SK-N-MC (cell line): ENCODE results near the gene SNRPE.
A peak's percentile ranks its signal among the peaks of the same experiment; 100 is the strongest.

Experiments
- DNase-seq: peaks from one replicate; pipeline ENCODE4 v3.0.0-alpha.2; 2011; ENCODE audit warnings: low read depth, low spot score
- H3K27ac ChIP-seq: fragments of 200-600 bp; sonication (generic); 2 replicates; pipeline ENCODE4 v1.5.1; 2016; ENCODE audit warnings: mixed run types
- H3K36me3 ChIP-seq: fragments of 200-600 bp; sonication (generic); 2 replicates; pipeline ENCODE4 v1.6.1; 2017; ENCODE audit warnings: antibody characterized with exemption, low read length, mixed read lengths; ENCODE audit not compliant: insufficient read depth
- H3K4me3 ChIP-seq: fragments of 200-600 bp; sonication (generic); 2 replicates; pipeline ENCODE4 v1.5.1; 2016
- H3K9ac ChIP-seq: fragments of 200-600 bp; sonication (generic); 2 replicates; pipeline ENCODE4 v1.8.0; 2017; ENCODE audit warnings: mixed run types, mixed read lengths; ENCODE audit not compliant: insufficient read length
- H3K9me3 ChIP-seq: fragments of 200-600 bp; sonication (generic); 2 replicates; pipeline ENCODE4 v1.6.1; 2017; ENCODE audit warnings: low read depth, mild to moderate bottlenecking, antibody characterized with exemption, low read length, moderate library complexity, mixed read lengths
- EZH2 ChIP-seq: fragments of 200-600 bp; sonication (generic); IDR thresholded peaks from one replicate; pipeline ENCODE4 v1.6.1; 2017; ENCODE audit warnings: antibody characterized with exemption
- FOXP2 ChIP-seq: optimal IDR thresholded peaks from 2 replicates; pipeline ENCODE3; 2011; ENCODE audit warnings: mild to moderate bottlenecking, moderate library complexity; ENCODE audit not compliant: insufficient read depth; ENCODE audit errors: extremely low read length, control extremely low read depth
- POLR2AphosphoS5 ChIP-seq: IDR thresholded peaks from 2 replicates; pipeline ENCODE4 v1.6.1; 2012; ENCODE audit warnings: mild to moderate bottlenecking, low read depth, low read length, borderline replicate concordance

Gene SNRPE

GRCh38 chr1:203870245-203870644, 8.8 kb downstream of the SNRPE start:
- TF ChIP-seq FOXP2: no peak
- TF ChIP-seq EZH2: no peak
- no peak for TF ChIP-seq POLR2AphosphoS5
- H3K9me3 ChIP-seq: no peaks in the 10 kb centered on the region
- H3K9ac ChIP-seq: no peak overlapping the region
- H3K4me3 ChIP-seq: no peak overlapping the region
- no peak for DNase-seq
- H3K27ac ChIP-seq: no peak overlapping the region
- H3K36me3 ChIP-seq: peaks cover 72% of the 10 kb centered on the region

- Histone ChIP-seq H3K36me3 (peaks cover 62% of the 10 kb centered on the region), H3K9ac (no peak overlapping the region), H3K27ac (no peak overlapping the region), H3K9me3 (no peaks in the 10 kb centered on the region), H3K4me3 (no peak overlapping the region)
- no peak for TF ChIP-seq FOXP2
- peak; percentile 19 for TF ChIP-seq POLR2AphosphoS5
- DNase-seq: no peak
These were observed 9.9 kb downstream of the SNRPE start for GRCh38 chr1:203871114-203871880.

GRCh38 chr1:203873094-203873493, 11.7 kb downstream of the SNRPE start:
- no peaks in the 10 kb centered on the region for H3K9me3 ChIP-seq
- H3K27ac ChIP-seq: no peak overlapping the region
- no peak for DNase-seq
- H3K9ac ChIP-seq: no peak overlapping the region
- H3K36me3 ChIP-seq: peaks cover 54% of the 10 kb centered on the region
- H3K4me3 ChIP-seq: no peak overlapping the region
- TF ChIP-seq FOXP2 (no peak), EZH2 (no peak), POLR2AphosphoS5 (no peak; the same call in 1 of the 2 replicates)

GRCh38 chr1:203878422-203878821, 17.0 kb downstream of the SNRPE start:
- Histone ChIP-seq H3K36me3 (peaks cover 18% of the 10 kb centered on the region), H3K4me3 (no peak overlapping the region), H3K27ac (no peak overlapping the region), H3K9me3 (no peaks in the 10 kb centered on the region), H3K9ac (no peak overlapping the region)
- no peak for DNase-seq
- TF ChIP-seq EZH2: no peak
- TF ChIP-seq POLR2AphosphoS5: no peak
- TF ChIP-seq FOXP2: no peak

GRCh38 chr1:203880606-203881005, 19.2 kb downstream of the SNRPE start:
- no peaks in the 10 kb centered on the region for H3K9me3 ChIP-seq
- no peak overlapping the region for H3K27ac ChIP-seq
- peaks cover 17% of the 10 kb centered on the region for H3K36me3 ChIP-seq
- TF ChIP-seq FOXP2: no peak
- TF ChIP-seq EZH2: no peak
- no peak for TF ChIP-seq POLR2AphosphoS5
- no peak overlapping the region for H3K4me3 ChIP-seq
- H3K9ac ChIP-seq: no peak overlapping the region
- no peak for DNase-seq

- H3K27ac ChIP-seq: peak overlapping the region; percentile 74; the same call in 1 of the 2 replicates
- H3K9me3 ChIP-seq: no peaks in the 10 kb centered on the region
- no peak for DNase-seq
- no peak for TF ChIP-seq EZH2
- no peak for TF ChIP-seq FOXP2
- TF ChIP-seq POLR2AphosphoS5: no peak
- H3K4me3 ChIP-seq: no peak overlapping the region
- no peak overlapping the region for H3K9ac ChIP-seq
- no peaks in the 10 kb centered on the region; the same call in 1 of the 2 replicates for H3K36me3 ChIP-seq
These were observed 27.4 kb downstream of the SNRPE start for GRCh38 chr1:203888807-203889251.

DNA sequence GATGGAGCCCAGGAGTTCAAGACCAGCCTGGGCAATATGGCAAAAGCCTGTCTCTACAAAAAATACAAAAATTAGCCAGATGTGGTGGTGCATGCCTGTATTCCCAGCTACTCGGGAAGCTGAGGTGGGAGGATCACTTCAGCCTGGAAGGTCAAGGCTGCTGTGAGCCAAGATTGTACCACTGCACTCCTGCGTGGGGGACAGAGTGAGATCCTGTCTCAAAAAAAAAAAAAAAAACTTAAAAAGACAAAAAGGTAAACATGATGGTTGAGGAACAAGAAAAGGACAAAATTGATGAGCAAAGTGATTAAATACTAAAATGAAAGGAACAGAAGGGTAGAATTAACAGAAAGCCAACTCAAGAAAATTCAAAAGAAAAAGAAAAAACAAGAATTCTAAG, 30.6 kb downstream of the SNRPE start:
- H3K9ac ChIP-seq: no peak overlapping the region
- H3K4me3 ChIP-seq: no peak overlapping the region
- H3K36me3 ChIP-seq: no peaks in the 10 kb centered on the region; the same call in 1 of the 2 replicates
- DNase-seq: no peak
- H3K27ac ChIP-seq: no peak overlapping the region
- H3K9me3 ChIP-seq: no peaks in the 10 kb centered on the region; the same call in 1 of the 2 replicates
- no peak for TF ChIP-seq FOXP2
- no peak for TF ChIP-seq EZH2
- no peak for TF ChIP-seq POLR2AphosphoS5

- Histone ChIP-seq H3K36me3 (no peaks in the 10 kb centered on the region), H3K27ac (no peak overlapping the region), H3K9ac (no peak overlapping the region), H3K9me3 (no peaks in the 10 kb centered on the region; the same call in 1 of the 2 replicates), H3K4me3 (no peak overlapping the region)
- no peak for DNase-seq
- TF ChIP-seq FOXP2: no peak
- no peak for TF ChIP-seq EZH2
- TF ChIP-seq POLR2AphosphoS5: no peak
These were observed 37.3 kb downstream of the SNRPE start for GRCh38 chr1:203898458-203899352.
